RWPE2 (cell line): ENCODE data around the gene METAP1D.
A peak's percentile ranks its signal among the peaks of the same experiment; 100 is the strongest.

Experiments used
- ATAC-seq: fragments of 200-7000 bp; cut with Tn5 transposase; 3 replicates; pipeline ENCODE4 v1.9.1; 2021; ENCODE audit warnings: low read depth
- DNase-seq: peaks from one replicate; pipeline ENCODE4 v3.0.0-alpha.2; 2020; ENCODE audit warnings: low spot score
- H3K27ac ChIP-seq: fragments of 450-650 bp; 2 replicates; pipeline ENCODE4 v1.5.1; 2017; ENCODE audit warnings: mild to moderate bottlenecking; ENCODE audit not compliant: poor library complexity, severe bottlenecking
- H3K27me3 ChIP-seq: fragments of 250-450 bp; sonication (Bioruptor Pico); 2 replicates; pipeline ENCODE4 v1.5.1; 2021; ENCODE audit warnings: mild to moderate bottlenecking, moderate library complexity; ENCODE audit not compliant: insufficient read depth, poor library complexity, severe bottlenecking
- H3K36me3 ChIP-seq: fragments of 250-450 bp; sonication (Bioruptor Pico); 2 replicates; pipeline ENCODE4 v1.5.1; 2020; ENCODE audit warnings: low read depth, mild to moderate bottlenecking, moderate library complexity
- H3K4me1 ChIP-seq: fragments of 250-450 bp; sonication (Bioruptor Pico); 2 replicates; pipeline ENCODE4 v1.5.1; 2021; ENCODE audit warnings: mild to moderate bottlenecking, moderate library complexity; ENCODE audit not compliant: insufficient read depth, poor library complexity, severe bottlenecking
- H3K4me3 ChIP-seq: fragments of 250-450 bp; sonication (Bioruptor Pico); 2 replicates; pipeline ENCODE4 v1.5.1; 2021; ENCODE audit warnings: mild to moderate bottlenecking, moderate library complexity; ENCODE audit not compliant: severe bottlenecking
- H3K9me3 ChIP-seq: fragments of 250-450 bp; sonication (Bioruptor Pico); 2 replicates; pipeline ENCODE4 v1.5.1; 2021; ENCODE audit warnings: mild to moderate bottlenecking, moderate library complexity; ENCODE audit not compliant: severe bottlenecking
- TF ChIP-seq, protein P1 (sequence below): fragments of 450-650 bp; IDR thresholded peaks from one replicate; pipeline ENCODE4 v1.5.1; 2017; ENCODE audit warnings: mild to moderate bottlenecking, moderate library complexity; ENCODE audit not compliant: poor library complexity, severe bottlenecking

METAP1D gene

DNA sequence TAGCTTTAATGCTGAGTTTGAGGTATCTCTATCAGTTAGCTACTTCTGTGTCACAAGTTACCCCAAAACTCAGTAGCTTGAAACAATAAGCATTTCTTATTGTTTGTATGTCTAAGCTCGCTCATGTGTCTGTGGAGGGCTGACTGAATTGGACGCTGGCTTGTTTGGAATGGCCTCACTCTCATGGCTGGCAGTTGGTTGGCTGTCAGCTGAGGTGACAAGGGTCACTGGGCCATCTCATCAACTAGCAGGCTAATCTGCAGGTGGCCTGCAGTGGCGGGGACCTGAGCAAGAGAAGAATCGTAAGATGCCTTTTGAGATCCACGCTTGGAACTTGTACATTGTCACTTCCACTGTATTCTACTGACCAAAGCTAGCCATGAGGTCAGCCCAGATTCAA lies 116.4 kb downstream of the METAP1D start:
- TF ChIP-seq, protein P1, sequence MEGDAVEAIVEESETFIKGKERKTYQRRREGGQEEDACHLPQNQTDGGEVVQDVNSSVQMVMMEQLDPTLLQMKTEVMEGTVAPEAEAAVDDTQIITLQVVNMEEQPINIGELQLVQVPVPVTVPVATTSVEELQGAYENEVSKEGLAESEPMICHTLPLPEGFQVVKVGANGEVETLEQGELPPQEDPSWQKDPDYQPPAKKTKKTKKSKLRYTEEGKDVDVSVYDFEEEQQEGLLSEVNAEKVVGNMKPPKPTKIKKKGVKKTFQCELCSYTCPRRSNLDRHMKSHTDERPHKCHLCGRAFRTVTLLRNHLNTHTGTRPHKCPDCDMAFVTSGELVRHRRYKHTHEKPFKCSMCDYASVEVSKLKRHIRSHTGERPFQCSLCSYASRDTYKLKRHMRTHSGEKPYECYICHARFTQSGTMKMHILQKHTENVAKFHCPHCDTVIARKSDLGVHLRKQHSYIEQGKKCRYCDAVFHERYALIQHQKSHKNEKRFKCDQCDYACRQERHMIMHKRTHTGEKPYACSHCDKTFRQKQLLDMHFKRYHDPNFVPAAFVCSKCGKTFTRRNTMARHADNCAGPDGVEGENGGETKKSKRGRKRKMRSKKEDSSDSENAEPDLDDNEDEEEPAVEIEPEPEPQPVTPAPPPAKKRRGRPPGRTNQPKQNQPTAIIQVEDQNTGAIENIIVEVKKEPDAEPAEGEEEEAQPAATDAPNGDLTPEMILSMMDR: no peak
- no peaks in the 10 kb centered on the region for H3K36me3 ChIP-seq
- H3K27me3 ChIP-seq: no peaks in the 10 kb centered on the region
- ATAC-seq (no peak), DNase-seq (no peak)
- H3K27ac ChIP-seq: no peak overlapping the region
- H3K4me1 ChIP-seq: peaks cover 24% of the 10 kb centered on the region
- H3K4me3 ChIP-seq: no peak overlapping the region
- H3K9me3 ChIP-seq: no peaks in the 10 kb centered on the region

DNA sequence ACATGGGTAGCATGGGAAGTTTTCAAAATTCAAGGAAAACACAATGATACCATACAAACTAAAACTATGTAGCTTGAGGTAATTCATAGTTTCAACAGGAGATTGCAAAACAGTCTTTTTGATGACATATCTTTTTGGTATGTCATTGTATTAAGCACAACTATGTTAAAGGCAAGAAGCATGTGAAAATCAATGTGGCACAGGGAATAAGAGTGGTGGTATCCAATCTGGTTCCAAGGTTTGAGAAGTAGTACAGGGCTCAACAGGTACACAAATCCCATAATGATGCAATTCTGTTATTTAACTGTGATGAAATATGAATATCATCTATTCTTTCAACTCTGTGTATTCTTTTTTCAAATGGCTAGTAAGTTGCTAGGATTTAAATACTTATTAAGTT lies 119.3 kb downstream of the METAP1D start:
- Histone ChIP-seq H3K27me3 (no peaks in the 10 kb centered on the region), H3K4me1 (peaks cover 33% of the 10 kb centered on the region), H3K27ac (peak overlapping the region; percentile 92), H3K4me3 (no peak overlapping the region), H3K36me3 (no peaks in the 10 kb centered on the region), H3K9me3 (no peaks in the 10 kb centered on the region)
- TF ChIP-seq, protein P1: no peak
- peak; percentile 77 for ATAC-seq
- DNase-seq: no peak

DNA sequence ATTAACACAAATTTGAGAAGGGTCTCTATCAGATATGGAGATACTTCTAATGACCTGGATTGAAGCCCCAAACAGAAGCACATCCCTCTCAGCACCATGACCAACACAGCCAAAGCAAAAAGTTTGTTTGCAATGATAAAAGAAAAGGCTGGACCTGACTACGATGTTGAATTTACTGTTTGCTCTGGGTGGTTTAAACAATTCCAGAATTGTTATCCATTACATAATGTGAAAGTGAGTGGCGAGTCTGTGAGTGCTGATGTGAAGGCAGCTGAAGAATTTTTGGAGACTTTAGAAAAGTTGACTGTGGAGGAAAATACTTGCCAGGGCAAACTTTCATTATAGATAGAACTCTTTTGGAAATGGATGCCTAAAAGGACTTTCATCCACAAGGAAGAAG lies 120.4 kb downstream of the METAP1D start:
- Histone ChIP-seq H3K27me3 (no peaks in the 10 kb centered on the region), H3K4me3 (no peak overlapping the region), H3K27ac (peak overlapping the region; percentile 92), H3K36me3 (no peaks in the 10 kb centered on the region), H3K9me3 (no peaks in the 10 kb centered on the region), H3K4me1 (peaks cover 33% of the 10 kb centered on the region)
- DNase-seq (no peak), ATAC-seq (no peak)
- TF ChIP-seq, protein P1: no peak

DNA sequence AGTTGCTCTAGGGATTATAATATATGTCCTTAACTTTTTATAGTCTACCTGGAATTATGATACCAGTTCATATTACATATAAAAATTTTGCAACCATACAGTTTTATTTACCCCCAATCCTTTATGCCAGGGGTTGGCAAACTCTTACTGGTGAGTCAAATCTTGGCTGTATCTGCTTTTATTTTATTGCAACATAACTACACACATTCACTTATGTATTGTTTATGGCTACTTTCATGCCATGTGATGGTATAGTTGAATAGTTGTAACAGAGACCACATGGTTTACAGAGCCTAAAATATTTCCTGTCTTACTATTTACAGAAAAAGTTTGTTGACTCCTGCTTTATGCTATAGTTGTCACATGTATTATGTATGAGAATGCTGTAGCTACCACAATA lies 128.7 kb downstream of the METAP1D start:
- DNase-seq (no peak), ATAC-seq (peak; percentile 90)
- H3K9me3 ChIP-seq: no peaks in the 10 kb centered on the region

DNA sequence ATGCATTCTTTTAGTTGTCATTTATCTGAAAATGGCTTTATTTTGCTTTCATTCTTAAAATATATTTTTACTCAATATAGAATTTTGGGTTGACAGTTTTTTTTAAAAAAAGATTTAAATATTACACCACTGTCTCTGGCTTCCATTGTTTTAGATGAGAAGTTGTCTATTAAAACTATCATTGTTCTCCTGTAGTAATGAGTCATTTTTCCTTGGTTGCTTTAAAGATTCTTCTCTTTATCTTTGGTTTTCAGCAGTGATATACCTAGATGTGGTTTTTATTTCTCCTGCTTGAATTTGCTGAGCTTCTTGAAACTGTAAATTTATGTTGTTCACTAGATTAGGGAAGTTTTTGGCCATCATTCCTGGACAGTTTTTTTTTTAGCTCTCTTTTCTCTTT lies 129.7 kb downstream of the METAP1D start:
- Histone ChIP-seq H3K36me3 (no peaks in the 10 kb centered on the region), H3K27ac (no peak overlapping the region), H3K9me3 (no peaks in the 10 kb centered on the region), H3K4me1 (no peaks in the 10 kb centered on the region), H3K4me3 (no peak overlapping the region), H3K27me3 (no peaks in the 10 kb centered on the region)
- TF ChIP-seq, protein P1: no peak
- DNase-seq: no peak
- ATAC-seq: no peak

More for the DNA sequence above, 128.7 kb downstream of the METAP1D start:
- Histone ChIP-seq H3K4me1 (no peaks in the 10 kb centered on the region), H3K27ac (no peak overlapping the region), H3K27me3 (no peaks in the 10 kb centered on the region), H3K4me3 (no peak overlapping the region), H3K36me3 (no peaks in the 10 kb centered on the region)
- TF ChIP-seq, protein P1: no peak
